Erythroblast (primary cell): ENCODE results near the gene PGR.

Experiments
- GATA1 ChIP-seq: IDR thresholded peaks from 2 replicates; pipeline ENCODE4 v1.6.1; 2011; ENCODE audit warnings: low read depth, mild to moderate bottlenecking, control low read depth, low read length, moderate library complexity
- POLR2A ChIP-seq: IDR thresholded peaks from 2 replicates; pipeline ENCODE4 v1.6.1; 2011; ENCODE audit warnings: mild to moderate bottlenecking, low read length

- TF ChIP-seq POLR2A (no peak), GATA1 (no peak)
These were observed 29.0 kb downstream of the PGR start for GRCh38 chr11:101100601-101101000.
